ENCODE measurements around the gene QKI.
"Not testable (repeated sequence)": the region's sequence is repeated elsewhere in the genome, so short reads cannot be mapped to it uniquely, and the experiment has no call there.

QKI gene

GRCh38 chr6:163414946-163415619 is 565 bp downstream of the QKI start:
- no peak for DNase-seq (ENCODE audit: low read depth)

GRCh38 chr6:163415620-163416556 is 1.4 kb downstream of the QKI start:
- DNase-seq (ENCODE audit: low read depth) = no peak

DNA sequence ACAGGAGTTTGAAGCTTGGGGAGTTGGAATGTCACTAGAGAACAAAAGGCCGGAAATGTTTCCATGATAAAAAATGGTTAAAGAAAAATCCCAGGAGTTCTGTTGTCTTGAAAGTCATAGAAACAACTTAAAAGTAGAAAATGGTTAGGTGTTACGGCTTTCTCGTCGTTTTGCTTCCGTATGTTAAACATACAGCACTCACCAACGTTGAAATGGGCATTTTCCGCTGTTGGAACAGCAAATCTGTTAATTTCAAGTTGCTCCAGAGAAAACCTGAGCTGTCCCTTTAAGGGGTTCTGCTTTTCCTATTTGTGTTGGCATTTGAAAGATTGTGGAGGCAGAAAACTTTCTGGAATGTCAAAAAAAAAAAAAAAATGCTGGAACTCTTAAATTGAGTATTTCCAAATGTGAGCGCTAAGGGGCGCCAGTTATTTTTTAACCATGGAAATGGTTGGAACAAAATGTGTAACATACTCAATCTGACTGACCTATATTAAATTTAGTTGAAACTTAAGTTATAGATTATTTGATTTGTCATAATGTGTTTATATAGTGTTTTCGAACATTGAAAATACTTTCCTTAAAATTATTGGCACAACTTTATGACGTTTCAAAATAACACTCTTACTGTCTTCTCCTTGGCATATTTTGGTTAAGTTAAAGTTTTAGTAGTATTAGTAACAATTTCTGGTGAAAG is 2.2 kb downstream of the QKI start:
- peak; percentile 23 for DNase-seq (ENCODE audit: low read depth)

GRCh38 chr6:163417595-163417994 is 3.1 kb downstream of the QKI start:
- no peak for DNase-seq (ENCODE audit: low read depth)

DNA sequence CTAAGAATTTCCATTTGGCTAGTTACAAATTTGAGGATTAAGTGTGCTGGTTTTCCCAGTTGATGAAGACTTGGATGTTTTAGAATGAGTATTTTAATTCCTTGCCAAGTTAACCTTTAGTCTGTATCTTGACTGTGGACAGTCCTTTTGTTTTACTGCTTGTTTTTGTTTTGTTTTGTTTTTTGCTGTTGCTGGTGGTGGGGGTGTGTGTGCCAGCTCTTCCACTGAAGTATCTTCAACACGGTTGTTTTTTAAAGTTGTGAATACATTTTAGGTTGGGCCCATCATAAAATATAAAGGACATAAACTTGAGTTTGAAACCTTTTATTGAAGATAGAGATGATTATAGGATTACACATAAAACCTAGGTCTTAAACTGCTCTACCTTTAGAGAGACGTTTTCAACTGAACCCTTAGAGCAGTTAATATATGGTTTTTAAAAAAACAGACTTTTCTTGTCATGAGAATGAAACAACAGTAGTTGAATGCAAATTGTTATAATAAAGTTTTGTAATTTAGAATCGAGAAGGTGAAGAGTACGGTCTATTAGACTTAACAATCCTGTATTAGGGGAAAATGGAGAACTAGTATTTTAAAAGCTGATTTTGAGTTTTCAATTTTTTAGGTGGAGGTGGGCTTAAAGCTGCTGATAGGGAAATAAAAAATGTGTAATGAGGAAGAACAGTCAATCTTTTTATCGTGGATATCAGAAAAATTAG is 4.0 kb downstream of the QKI start:
- no peak for DNase-seq (ENCODE audit: low read depth)

GRCh38 chr6:163419413-163420288 is 5.1 kb downstream of the QKI start:
- no peak for DNase-seq (ENCODE audit: low read depth)

- DNase-seq (ENCODE audit: low read depth) = no peak
Observed at GRCh38 chr6:163420289-163420614, 5.7 kb downstream of the QKI start.

- no peak for DNase-seq (ENCODE audit: low read depth)
Observed at GRCh38 chr6:163422550-163422949, 8.0 kb downstream of the QKI start.

GRCh38 chr6:163423696-163424095 is 9.2 kb downstream of the QKI start:
- DNase-seq (ENCODE audit: low read depth) = no peak

- DNase-seq (ENCODE audit: low read depth) = no peak
Observed at GRCh38 chr6:163427498-163428254, 13.2 kb downstream of the QKI start.

DNA sequence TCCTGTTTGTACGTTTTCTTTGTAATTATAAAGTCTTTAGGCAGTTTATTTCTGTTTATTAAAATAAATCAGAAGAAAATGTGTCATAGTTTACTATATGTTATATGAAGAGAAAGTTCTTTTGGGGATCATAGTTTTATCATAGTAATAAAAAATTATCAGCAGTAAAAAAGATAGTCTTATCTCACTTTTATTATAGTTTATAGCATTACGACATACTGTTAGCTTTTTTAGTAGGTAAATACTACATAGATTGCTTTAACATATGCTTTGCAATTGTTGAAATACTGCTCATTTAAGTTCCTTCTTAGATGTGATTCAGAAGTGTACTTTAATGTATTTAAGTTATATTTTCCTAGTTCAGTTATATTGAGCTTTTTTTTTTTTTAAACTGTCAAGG is 13.9 kb downstream of the QKI start:
- no peak for DNase-seq (ENCODE audit: low read depth)

DNA sequence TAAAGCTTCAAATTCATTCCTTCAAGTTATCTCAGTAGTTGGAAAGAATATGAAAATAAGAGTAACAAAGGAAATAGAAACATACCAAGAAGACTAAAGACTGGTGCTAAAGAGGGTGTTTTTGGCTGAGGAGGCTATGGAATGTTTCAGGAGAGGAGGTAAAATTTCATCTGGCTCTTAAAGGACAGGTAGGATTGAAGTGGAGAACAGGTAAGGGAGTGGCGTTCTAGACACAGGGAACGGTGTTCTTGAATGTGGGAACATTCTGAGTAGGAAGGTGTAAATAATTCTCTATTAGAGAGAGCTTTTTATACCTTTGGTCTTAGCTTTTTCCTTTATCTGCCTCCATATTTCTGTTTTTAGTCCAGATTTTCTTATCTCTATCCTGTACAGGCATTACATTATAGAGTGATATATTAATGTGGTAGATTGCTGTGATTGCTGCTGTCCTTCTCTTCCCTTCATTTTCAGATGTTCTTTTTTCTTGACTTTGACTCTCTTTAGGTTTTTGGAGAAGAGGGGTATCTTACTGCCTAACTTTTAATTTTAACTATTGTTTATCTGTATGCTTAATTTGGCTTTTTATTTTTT is 15.4 kb downstream of the QKI start:
- DNase-seq (ENCODE audit: low read depth) = no peak

- DNase-seq (ENCODE audit: low read depth) = no peak
Observed at GRCh38 chr6:163432300-163432699, 17.8 kb downstream of the QKI start.

GRCh38 chr6:163433486-163433885 is 19.0 kb downstream of the QKI start:
- DNase-seq (ENCODE audit: low read depth) = not testable (repeated sequence)

GRCh38 chr6:163435023-163435422 is 20.5 kb downstream of the QKI start:
- no peak for DNase-seq (ENCODE audit: low read depth)

- DNase-seq (ENCODE audit: low read depth) = no peak
Observed at GRCh38 chr6:163436843-163437242, 22.3 kb downstream of the QKI start.

DNA sequence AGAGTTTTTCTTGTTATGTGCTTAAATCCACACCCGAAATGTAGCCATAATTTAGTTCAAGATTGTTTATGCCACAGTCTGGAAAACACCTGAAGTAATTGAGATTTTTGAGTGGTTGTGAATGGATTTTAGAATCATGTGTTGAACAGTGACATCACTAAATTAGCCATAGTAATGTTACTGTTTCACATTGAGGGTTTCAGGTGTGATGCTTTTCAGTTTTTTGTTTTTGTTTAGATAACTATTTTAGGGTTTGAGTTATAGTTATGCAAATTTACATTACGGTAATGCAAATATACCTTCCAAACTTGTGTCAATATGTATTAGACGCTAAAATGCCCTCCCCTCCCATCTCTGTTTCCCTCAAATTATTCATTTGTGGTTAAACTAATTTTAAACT is 22.9 kb downstream of the QKI start:
- no peak for DNase-seq (ENCODE audit: low read depth)

- no peak for DNase-seq (ENCODE audit: low read depth)
Observed at GRCh38 chr6:163438298-163438939, 23.9 kb downstream of the QKI start.

DNA sequence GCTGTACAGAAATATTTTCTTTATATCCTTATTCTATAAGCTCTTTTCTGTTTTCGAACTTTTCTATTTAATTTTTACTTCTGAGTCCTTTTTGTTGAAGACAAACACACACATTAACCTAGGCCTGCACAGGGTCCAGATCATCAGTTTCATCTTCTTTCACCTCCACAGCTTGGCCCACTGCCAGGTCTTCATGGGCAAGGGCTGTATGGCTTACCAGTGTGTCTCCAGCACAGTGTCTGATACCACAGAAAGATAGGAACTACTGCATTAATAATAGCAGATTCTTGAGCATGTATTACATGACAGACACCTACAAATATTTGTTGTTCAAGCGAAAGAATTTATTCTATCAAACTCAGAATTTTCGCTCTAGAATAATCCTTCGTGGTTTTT is 24.4 kb downstream of the QKI start:
- DNase-seq (ENCODE audit: low read depth) = peak; percentile 19

GRCh38 chr6:163439390-163439789 is 24.9 kb downstream of the QKI start:
- not testable (repeated sequence) for DNase-seq (ENCODE audit: low read depth)

All from stimulated activated CD4-positive, alpha-beta T cell treated with anti-CD3 and anti-CD28 coated beads, Interleukin-2, amount 100 ng/mL, for 4 hours (primary cell).